Measurements from ENCODE around the gene LHFPL2.

DNA sequence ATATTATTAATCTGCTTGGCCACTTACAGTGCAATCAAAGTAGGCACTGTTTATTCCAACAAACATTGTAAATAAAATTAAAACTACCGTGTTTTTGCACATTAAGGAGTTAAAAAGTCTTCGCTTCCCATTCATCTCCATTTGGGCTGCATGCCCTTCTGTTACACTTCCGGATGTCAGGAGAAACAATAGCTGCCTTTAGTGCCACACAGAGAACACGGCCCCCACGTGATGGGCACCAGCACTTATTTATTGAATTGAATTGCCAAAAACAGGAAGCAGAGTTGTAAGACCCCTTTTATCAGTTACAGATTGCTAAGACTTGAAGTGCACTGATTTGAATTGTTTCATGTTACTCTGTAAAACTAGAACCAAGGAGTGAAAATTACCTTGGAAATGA lies 80.4 kb downstream of the LHFPL2 start:
- TF ChIP-seq POLR2A (IDR thresholded peaks at IDR 0.05; ENCODE audit: low read depth, low read length): no peak
- TF ChIP-seq, protein P1, sequence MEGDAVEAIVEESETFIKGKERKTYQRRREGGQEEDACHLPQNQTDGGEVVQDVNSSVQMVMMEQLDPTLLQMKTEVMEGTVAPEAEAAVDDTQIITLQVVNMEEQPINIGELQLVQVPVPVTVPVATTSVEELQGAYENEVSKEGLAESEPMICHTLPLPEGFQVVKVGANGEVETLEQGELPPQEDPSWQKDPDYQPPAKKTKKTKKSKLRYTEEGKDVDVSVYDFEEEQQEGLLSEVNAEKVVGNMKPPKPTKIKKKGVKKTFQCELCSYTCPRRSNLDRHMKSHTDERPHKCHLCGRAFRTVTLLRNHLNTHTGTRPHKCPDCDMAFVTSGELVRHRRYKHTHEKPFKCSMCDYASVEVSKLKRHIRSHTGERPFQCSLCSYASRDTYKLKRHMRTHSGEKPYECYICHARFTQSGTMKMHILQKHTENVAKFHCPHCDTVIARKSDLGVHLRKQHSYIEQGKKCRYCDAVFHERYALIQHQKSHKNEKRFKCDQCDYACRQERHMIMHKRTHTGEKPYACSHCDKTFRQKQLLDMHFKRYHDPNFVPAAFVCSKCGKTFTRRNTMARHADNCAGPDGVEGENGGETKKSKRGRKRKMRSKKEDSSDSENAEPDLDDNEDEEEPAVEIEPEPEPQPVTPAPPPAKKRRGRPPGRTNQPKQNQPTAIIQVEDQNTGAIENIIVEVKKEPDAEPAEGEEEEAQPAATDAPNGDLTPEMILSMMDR (conservative IDR thresholded peaks at IDR 0.05; ENCODE audit: low read depth, low read length): no peak
- TF ChIP-seq, protein P2, sequence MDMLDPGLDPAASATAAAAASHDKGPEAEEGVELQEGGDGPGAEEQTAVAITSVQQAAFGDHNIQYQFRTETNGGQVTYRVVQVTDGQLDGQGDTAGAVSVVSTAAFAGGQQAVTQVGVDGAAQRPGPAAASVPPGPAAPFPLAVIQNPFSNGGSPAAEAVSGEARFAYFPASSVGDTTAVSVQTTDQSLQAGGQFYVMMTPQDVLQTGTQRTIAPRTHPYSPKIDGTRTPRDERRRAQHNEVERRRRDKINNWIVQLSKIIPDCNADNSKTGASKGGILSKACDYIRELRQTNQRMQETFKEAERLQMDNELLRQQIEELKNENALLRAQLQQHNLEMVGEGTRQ (IDR thresholded peaks at IDR 0.05; ENCODE audit: low read depth, low read length): no peak
- TF ChIP-seq RAD21 (IDR thresholded peaks at IDR 0.05; ENCODE audit: low read length): no peak
- TF ChIP-seq CHD1 (IDR thresholded peaks at IDR 0.05; ENCODE audit: low read depth, low read length): no peak
- TF ChIP-seq RFX5 (IDR thresholded peaks at IDR 0.05; ENCODE audit: low read depth, low read length): no peak
- TF ChIP-seq MAFK (IDR thresholded peaks at IDR 0.05; ENCODE audit: low read depth, low read length): no peak
- no peak for TF ChIP-seq MAZ (IDR thresholded peaks at IDR 0.05; ENCODE audit: borderline replicate concordance, low read depth, low read length)
- TF ChIP-seq NFE2L2 (IDR thresholded peaks at IDR 0.05; ENCODE audit: low read depth, low read length): no peak
- no peak for TF ChIP-seq CEBPB (IDR thresholded peaks at IDR 0.05; ENCODE audit: low read depth, low read length)

All from IMR-90 (cell line).